Measurements from ENCODE around the gene TMEM18.

DNA sequence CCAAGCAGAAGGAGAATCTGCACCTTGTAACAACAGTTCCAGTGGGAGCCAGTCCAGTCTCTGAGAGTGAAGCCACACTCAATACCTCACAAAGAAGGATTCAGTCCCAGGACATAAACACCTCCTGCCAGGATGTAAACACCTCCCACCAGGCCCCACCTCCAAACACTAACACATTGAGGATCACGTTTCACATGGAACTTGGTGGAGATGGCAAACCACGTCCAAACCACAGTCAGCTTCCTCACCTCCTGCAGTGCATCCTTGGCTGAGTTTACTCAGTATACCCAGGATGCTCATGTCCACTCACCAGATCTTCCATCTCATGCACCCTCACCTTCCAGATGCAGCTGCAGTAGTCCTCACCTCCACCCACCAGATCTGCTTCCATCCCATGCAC is 37.8 kb upstream of the TMEM18 start:
- TF ChIP-seq, protein P1, sequence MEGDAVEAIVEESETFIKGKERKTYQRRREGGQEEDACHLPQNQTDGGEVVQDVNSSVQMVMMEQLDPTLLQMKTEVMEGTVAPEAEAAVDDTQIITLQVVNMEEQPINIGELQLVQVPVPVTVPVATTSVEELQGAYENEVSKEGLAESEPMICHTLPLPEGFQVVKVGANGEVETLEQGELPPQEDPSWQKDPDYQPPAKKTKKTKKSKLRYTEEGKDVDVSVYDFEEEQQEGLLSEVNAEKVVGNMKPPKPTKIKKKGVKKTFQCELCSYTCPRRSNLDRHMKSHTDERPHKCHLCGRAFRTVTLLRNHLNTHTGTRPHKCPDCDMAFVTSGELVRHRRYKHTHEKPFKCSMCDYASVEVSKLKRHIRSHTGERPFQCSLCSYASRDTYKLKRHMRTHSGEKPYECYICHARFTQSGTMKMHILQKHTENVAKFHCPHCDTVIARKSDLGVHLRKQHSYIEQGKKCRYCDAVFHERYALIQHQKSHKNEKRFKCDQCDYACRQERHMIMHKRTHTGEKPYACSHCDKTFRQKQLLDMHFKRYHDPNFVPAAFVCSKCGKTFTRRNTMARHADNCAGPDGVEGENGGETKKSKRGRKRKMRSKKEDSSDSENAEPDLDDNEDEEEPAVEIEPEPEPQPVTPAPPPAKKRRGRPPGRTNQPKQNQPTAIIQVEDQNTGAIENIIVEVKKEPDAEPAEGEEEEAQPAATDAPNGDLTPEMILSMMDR (conservative IDR thresholded peaks at IDR 0.05; ENCODE audit: low read depth in 2 of 2) = no peak
- TF ChIP-seq, protein P2, sequence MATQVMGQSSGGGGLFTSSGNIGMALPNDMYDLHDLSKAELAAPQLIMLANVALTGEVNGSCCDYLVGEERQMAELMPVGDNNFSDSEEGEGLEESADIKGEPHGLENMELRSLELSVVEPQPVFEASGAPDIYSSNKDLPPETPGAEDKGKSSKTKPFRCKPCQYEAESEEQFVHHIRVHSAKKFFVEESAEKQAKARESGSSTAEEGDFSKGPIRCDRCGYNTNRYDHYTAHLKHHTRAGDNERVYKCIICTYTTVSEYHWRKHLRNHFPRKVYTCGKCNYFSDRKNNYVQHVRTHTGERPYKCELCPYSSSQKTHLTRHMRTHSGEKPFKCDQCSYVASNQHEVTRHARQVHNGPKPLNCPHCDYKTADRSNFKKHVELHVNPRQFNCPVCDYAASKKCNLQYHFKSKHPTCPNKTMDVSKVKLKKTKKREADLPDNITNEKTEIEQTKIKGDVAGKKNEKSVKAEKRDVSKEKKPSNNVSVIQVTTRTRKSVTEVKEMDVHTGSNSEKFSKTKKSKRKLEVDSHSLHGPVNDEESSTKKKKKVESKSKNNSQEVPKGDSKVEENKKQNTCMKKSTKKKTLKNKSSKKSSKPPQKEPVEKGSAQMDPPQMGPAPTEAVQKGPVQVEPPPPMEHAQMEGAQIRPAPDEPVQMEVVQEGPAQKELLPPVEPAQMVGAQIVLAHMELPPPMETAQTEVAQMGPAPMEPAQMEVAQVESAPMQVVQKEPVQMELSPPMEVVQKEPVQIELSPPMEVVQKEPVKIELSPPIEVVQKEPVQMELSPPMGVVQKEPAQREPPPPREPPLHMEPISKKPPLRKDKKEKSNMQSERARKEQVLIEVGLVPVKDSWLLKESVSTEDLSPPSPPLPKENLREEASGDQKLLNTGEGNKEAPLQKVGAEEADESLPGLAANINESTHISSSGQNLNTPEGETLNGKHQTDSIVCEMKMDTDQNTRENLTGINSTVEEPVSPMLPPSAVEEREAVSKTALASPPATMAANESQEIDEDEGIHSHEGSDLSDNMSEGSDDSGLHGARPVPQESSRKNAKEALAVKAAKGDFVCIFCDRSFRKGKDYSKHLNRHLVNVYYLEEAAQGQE (IDR thresholded peaks at IDR 0.05; ENCODE audit: unreplicated experiment) = no peak
